CD14-positive monocyte (primary cell): ENCODE measurements around the gene MYOZ2. TPM values are rescaled to one million over a fixed set of nuclear protein-coding genes. Genes with fewer than 3 reads are reported as not detected.
A peak's percentile ranks its signal among the peaks of the same experiment; 100 is the strongest.

Experiments
- DNase-seq, 3 donors: peaks; one replicate each; pipeline ENCODE4 v3.0.0-alpha.2; 2011 to 2022
- H2AFZ ChIP-seq: 2 replicates; pipeline ENCODE4 v1.6.0; 2012; ENCODE audit warnings: mild to moderate bottlenecking, low read depth, low read length, inconsistent platforms; ENCODE audit not compliant: insufficient read depth, poor library complexity, severe bottlenecking
- H3K27ac ChIP-seq, 2 donors: 1 replicate in 1 of 2; 2 replicates in 1 of 2; pipeline ENCODE4 v1.5.1; 2012 to 2013; ENCODE audit warnings: low read length in 2 of 2, control low read depth in 1 of 2, inconsistent platforms in 1 of 2, low read depth in 1 of 2, mild to moderate bottlenecking in 1 of 2
- H3K27me3 ChIP-seq, 2 donors: one replicate each; pipeline versions ENCODE4 v1.6.0 to v1.6.1; 2011 to 2013; ENCODE audit warnings: low read length in 2 of 2; ENCODE audit not compliant: control insufficient read depth in 2 of 2, insufficient read depth in 2 of 2
- H3K36me3 ChIP-seq, 2 donors: replicated peaks in 1 of 2; 1 replicate in 1 of 2; 2 replicates in 1 of 2; pipeline versions ENCODE4 v1.5.1 to v1.6.1; 2012 to 2013; ENCODE audit warnings: low read length in 2 of 2, control low read depth in 1 of 2, inconsistent platforms in 1 of 2, mild to moderate bottlenecking in 1 of 2; ENCODE audit not compliant: insufficient read depth in 2 of 2, control insufficient read depth in 1 of 2
- H3K4me1 ChIP-seq, 2 donors: 1 replicate in 1 of 2; 2 replicates in 1 of 2; pipeline versions ENCODE4 v1.5.1 to v1.6.1; 2012 to 2013; ENCODE audit warnings: low read length in 2 of 2, control low read depth in 1 of 2, inconsistent platforms in 1 of 2, mild to moderate bottlenecking in 1 of 2, moderate library complexity in 1 of 2; ENCODE audit not compliant: insufficient read depth in 2 of 2, control insufficient read depth in 1 of 2
- H3K4me2 ChIP-seq: replicated peaks from 2 replicates; pipeline ENCODE3; 2012; ENCODE audit warnings: low read length, moderate library complexity, mild to moderate bottlenecking; ENCODE audit not compliant: poor library complexity, severe bottlenecking; ENCODE audit errors: extremely low read depth
- H3K4me3 ChIP-seq, 3 experiments: fragments of 200-600 bp in 1 of 3; sonication (generic) in 1 of 3; replicated peaks in 1 of 3; 1 replicate in 2 of 3; 2 replicates in 1 of 3; pipeline ENCODE4 v1.5.1; 2011 to 2013; ENCODE audit warnings: low read length in 3 of 3, mild to moderate bottlenecking in 3 of 3, control low read depth in 2 of 3, low read depth in 2 of 3, inconsistent platforms in 1 of 3, moderate library complexity in 1 of 3
- H3K79me2 ChIP-seq: 2 replicates; pipeline ENCODE4 v1.6.0; 2012; ENCODE audit warnings: mild to moderate bottlenecking, control low read depth, inconsistent platforms, low read length, moderate library complexity; ENCODE audit not compliant: insufficient read depth
- H3K9ac ChIP-seq: 2 replicates; pipeline ENCODE4 v1.6.0; 2017; ENCODE audit warnings: low read length, mild to moderate bottlenecking; ENCODE audit not compliant: insufficient read depth, poor library complexity, severe bottlenecking
- H3K9me3 ChIP-seq, 2 donors: replicated peaks in 1 of 2; 1 replicate in 1 of 2; 2 replicates in 1 of 2; pipeline versions ENCODE4 v1.5.1 to v1.6.1; 2012 to 2013; ENCODE audit warnings: low read length in 2 of 2, control low read depth in 1 of 2; ENCODE audit not compliant: control insufficient read depth in 1 of 2, insufficient read depth in 1 of 2
- H4K20me1 ChIP-seq: 2 replicates; pipeline ENCODE4 v1.6.0; 2012; ENCODE audit warnings: mild to moderate bottlenecking, low read length, control low read depth, moderate library complexity; ENCODE audit not compliant: insufficient read depth
- H3K27ac Mint-ChIP-seq, 7 donors: one replicate each; pipeline ENCODE4 v1.8.0; 2020; ENCODE audit warnings: mild to moderate bottlenecking in 7 of 7, mixed read lengths in 7 of 7, moderate library complexity in 6 of 7, inconsistent platforms in 2 of 7
- H3K27me3 Mint-ChIP-seq, 3 donors: one replicate each; pipeline ENCODE4 v1.8.0; 2021 to 2022; ENCODE audit warnings: low read depth in 3 of 3, mild to moderate bottlenecking in 3 of 3, mixed read lengths in 3 of 3, moderate library complexity in 3 of 3, inconsistent platforms in 1 of 3
- H3K36me3 Mint-ChIP-seq, 2 donors: one replicate each; pipeline ENCODE4 v1.8.0; 2020; ENCODE audit warnings: mixed read lengths in 2 of 2, inconsistent platforms in 1 of 2, mild to moderate bottlenecking in 1 of 2
- H3K4me1 Mint-ChIP-seq: one replicate; pipeline ENCODE4 v1.8.0; 2020; ENCODE audit warnings: mild to moderate bottlenecking, mixed read lengths
- H3K4me3 Mint-ChIP-seq, 2 donors: one replicate each; pipeline ENCODE4 v1.8.0; 2020; ENCODE audit warnings: mild to moderate bottlenecking in 2 of 2, mixed read lengths in 2 of 2, moderate library complexity in 1 of 2
- H3K9me3 Mint-ChIP-seq, 7 donors: one replicate each; pipeline ENCODE4 v1.8.0; 2020 to 2022; ENCODE audit warnings: mixed read lengths in 7 of 7, mild to moderate bottlenecking in 6 of 7, moderate library complexity in 6 of 7, inconsistent platforms in 2 of 7
- CTCF ChIP-seq: fragments of 200-600 bp; IDR thresholded peaks from one replicate; pipeline ENCODE4 v1.8.0; 2022; ENCODE audit warnings: antibody characterized with exemption, mild to moderate bottlenecking
- WGBS: methylation state at CpG from one replicate; pipeline ENCODE4 v1.1.5; 2013; ENCODE audit warnings: missing lambda C conversion rate; ENCODE audit not compliant: insufficient coverage; 5-methylcytosine and 5-hydroxymethylcytosine counted together
- intact Hi-C, 2 donors: fragments of 100-400 bp; cut with micrococcal nuclease; formaldehyde crosslinking; loops; one replicate each; pipeline versions ENCODE4 v1.15.0 to v1.15.1; 2023
- polyA plus RNA-seq, 3 donors: library from polyadenylated mRNA; depleted of rRNA in 1 of 3; unstranded in 2 of 3; stranded (reverse) in 1 of 3; fragments of 300-500 nt in 2 of 3; fragments of >200 nt in 1 of 3; fragmentation: Illumina TruSeq in 2 of 3; gene quantifications; 1 replicate in 2 of 3; 2 replicates in 1 of 3; pipeline ENCODE4 v1.2.3, GENCODE V29; 2012 to 2021

MYOZ2 gene
- polyA plus RNA-seq, 3 donors: not detected

DNA sequence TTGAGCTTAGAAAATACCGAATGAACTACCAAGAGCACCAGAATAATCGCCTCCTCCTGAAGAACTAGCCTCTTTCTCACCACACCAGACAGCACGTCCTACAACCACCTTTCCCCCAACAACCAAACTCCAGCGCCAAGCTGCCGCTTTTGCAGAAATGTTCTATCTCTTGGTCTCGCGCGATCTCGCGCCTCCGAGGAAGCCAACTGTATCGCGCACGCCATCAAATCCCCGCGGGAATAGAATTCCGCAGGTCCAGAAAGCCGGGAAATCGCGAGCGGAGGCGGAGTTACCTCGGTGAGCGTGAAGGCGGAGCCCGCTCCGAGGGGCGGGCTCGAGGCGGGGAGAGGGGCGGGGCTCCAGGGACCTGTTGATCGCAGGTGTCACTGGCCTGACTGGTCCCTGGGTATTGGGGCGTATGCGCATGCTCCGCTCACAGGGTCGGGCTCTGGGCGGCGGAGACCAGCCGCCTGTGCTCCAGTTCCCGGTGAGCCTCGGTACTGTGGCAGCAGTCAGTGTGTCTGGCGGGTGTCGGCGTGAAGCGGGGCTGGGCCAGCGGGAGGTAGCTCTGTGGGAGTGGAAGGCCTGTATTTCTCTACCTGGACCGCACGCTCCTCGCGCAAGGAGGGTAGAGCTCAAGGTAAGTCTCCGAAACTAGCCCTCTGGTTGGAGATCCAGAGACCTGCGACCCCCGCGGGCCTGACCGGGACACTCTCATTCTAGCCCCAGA is 76.8 kb downstream of the MYOZ2 start, which contains the start of gene USP53:
TSS of gene USP53 (plus strand) at position 480 of the 730 bp plus-strand sequence. CDS start 27,047 bp downstream, outside the sequence.
- H3K4me1 ChIP-seq: peaks cover 15 to 37% of the 10 kb centered on the region in 2 donors
- peak within 1 kb of the TSS; percentile 58 for H3K9ac ChIP-seq
- no peaks in the 10 kb centered on the region for H3K9me3 ChIP-seq
- H3K36me3 ChIP-seq: no peaks in the 10 kb centered on the region
- Mint-ChIP-seq H3K36me3 (no peaks in the 10 kb centered on the region), H3K27me3 (peaks cover 7 to 18% (median 17%) of the 10 kb centered on the region in 3 donors), H3K27ac (peak within 1 kb of the TSS; percentile 33 to 86 (median 79)), H3K4me1 (peaks cover 34% of the 10 kb centered on the region), H3K9me3 (no peaks in the 10 kb centered on the region), H3K4me3 (peak within 1 kb of the TSS; percentile 93 to 96)
- H3K27me3 ChIP-seq: peaks cover 0 to 8% of the 10 kb centered on the region in 2 donors
- under 1% methylated on average over 55 of the region's 55 CpGs for WGBS
- peak within 1 kb of the TSS; percentile 55 to 84 (median 72) for H3K4me3 ChIP-seq
- H3K79me2 ChIP-seq: no peaks in the 10 kb centered on the region
- peak within 1 kb of the TSS; percentile 75 for H2AFZ ChIP-seq
- no peak for TF ChIP-seq CTCF
- H3K4me2 ChIP-seq: peak within 1 kb of the TSS; percentile 83
- H3K27ac ChIP-seq: peak within 1 kb of the TSS in 1 of 2 donors; percentile 55
- peak; percentile 78 to 80 (median 78) for DNase-seq
- no peaks in the 10 kb centered on the region for H4K20me1 ChIP-seq
- intact Hi-C loops: loop anchor here (10.0 kb wide), 3 partner anchors 98 to 188 kb away; no protein-coding TSS in a partner anchor

DNA sequence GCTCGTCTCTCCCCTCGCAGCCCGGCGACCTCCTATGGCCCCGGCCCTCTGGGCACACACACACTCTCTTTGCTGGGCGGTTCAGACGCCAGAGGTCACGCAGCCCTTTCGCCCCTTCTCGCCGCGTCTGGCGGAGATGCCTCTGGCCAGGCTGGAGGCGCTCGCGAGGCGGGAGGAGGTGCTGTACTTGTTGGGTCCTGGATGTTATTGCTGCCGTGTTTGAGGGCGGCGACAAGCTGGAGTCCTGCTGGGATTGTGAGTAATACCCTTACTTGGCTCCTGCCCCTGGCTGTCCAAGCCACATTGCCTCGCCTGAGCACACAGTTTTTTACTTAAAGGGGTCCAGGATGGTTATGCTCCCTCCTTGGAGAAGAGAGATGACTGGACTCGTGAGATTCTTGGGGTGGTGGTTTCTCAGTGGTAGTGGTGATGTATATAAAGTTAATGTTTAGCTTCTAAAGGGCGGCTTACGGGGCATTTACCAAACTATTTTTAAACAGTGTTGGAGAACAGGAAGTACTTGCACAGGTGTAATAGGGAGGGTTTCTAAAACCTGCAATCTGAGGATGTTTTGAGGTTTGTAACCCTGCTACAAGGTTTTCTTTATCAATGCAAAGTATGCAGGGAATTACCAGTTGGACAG is 77.5 kb downstream of the MYOZ2 start:
- peak overlapping the region; percentile 55 to 84 (median 72) for H3K4me3 ChIP-seq
- peak overlapping the region; percentile 93 to 96 for H3K4me3 Mint-ChIP-seq
- H3K36me3 Mint-ChIP-seq: no peaks in the 10 kb centered on the region
- intact Hi-C loops: loop anchor here (10.0 kb wide), 3 partner anchors 98 to 188 kb away; no protein-coding TSS in a partner anchor
- H2AFZ ChIP-seq: peak overlapping the region; percentile 75
- peaks cover 15 to 35% of the 10 kb centered on the region in 2 donors for H3K4me1 ChIP-seq
- 0% methylated on average over 18 of the region's 24 CpGs for WGBS
- H3K27ac ChIP-seq: peak overlapping the region in 1 of 2 donors; percentile 55
- DNase-seq: peak; percentile 53 to 73 (median 56)
- peaks cover 34% of the 10 kb centered on the region for H3K4me1 Mint-ChIP-seq
- TF ChIP-seq CTCF: no peak
- H3K79me2 ChIP-seq: no peaks in the 10 kb centered on the region
- no peaks in the 10 kb centered on the region for H3K9me3 ChIP-seq
- no peaks in the 10 kb centered on the region for H4K20me1 ChIP-seq
- H3K27me3 Mint-ChIP-seq: peaks cover 7 to 18% (median 17%) of the 10 kb centered on the region in 3 donors
- no peaks in the 10 kb centered on the region for H3K9me3 Mint-ChIP-seq
- H3K4me2 ChIP-seq: peak overlapping the region; percentile 83
- no peaks in the 10 kb centered on the region for H3K36me3 ChIP-seq
- H3K9ac ChIP-seq: peak overlapping the region; percentile 58
- H3K27me3 ChIP-seq: peaks cover 0 to 8% of the 10 kb centered on the region in 2 donors
- H3K27ac Mint-ChIP-seq: peak overlapping the region in 6 of 7 donors; percentile 33 to 86 (median 80)
